ENCODE measurements around the gene TIGD4.
"Not testable (repeated sequence)": the region's sequence is repeated elsewhere in the genome, so short reads cannot be mapped to it uniquely, and the experiment has no call there.

TIGD4 gene

DNA sequence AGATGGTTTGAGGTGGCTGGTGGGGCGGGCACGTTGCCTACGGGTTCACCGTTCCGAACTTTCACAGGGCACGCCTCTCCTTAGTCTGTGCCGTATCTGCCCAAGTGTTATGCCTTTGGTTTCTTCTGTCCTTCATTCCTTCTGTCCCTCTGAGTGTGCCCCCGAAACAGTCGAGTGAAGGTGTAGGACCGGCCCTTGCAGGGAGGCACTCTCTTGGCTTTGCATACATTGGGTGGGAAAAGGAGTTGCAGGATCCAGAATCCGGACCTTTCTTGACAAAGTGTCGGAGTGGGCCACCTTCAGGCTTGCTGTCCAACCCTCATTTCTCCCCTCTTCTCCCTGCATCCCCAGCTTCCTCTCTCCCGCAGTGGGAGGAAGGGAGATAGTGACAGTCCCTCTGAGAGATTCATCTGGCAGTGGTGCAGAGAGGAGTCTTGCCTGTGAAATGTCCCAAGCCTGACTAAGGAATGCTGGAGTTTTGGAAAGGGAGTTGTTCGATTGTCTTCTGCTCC lies 793 bp upstream of the TIGD4 start:
- no peak for DNase-seq (ENCODE audit: low read depth)

GRCh38 chr4:152778656-152779512 lies 646 bp downstream of the TIGD4 start:
- no peak for DNase-seq (ENCODE audit: low read depth)

DNA sequence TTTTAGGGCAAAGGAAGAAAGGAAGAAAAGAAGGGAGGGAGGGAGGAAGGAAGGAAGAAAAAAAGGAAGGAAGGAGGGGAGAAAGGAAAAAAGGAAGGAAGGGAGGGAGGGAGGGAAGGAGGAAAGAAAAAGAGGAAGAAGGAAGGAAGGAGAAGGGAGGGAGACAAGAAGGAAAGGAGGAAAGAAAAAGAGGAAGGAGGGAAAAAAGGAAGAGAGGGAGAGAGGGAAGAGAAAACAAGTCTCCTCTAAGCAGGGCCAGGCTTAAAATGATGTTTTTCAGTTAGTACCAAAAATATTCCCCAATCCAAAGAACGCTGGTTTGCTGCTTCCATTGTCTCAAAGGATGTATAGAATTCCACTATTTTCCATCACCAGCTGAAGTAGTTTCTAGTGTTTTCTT lies 2.0 kb downstream of the TIGD4 start:
- DNase-seq (ENCODE audit: low read depth), result no peak

GRCh38 chr4:152776352-152776751 lies 3.2 kb downstream of the TIGD4 start:
- DNase-seq (ENCODE audit: low read depth), result no peak

DNA sequence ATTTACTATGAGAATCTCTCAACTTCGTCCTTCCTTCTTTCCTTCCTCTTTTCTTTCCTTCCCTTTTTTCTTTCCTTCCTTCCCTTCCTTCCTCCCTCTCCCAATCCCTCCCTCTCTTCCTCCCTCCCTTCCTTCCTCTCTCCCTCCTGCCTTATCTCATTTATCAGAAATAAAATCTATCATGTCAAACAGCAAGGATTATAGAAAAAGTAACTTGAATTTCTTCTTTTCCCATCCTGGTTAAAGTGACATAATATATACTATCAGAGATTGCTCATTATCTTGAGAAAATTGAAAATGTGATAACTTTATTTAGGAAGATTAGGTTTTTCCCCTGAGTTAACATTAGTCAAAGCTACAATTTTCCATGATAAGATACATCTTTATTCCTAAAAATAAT lies 5.6 kb downstream of the TIGD4 start:
- DNase-seq (ENCODE audit: low read depth), result no peak

DNA sequence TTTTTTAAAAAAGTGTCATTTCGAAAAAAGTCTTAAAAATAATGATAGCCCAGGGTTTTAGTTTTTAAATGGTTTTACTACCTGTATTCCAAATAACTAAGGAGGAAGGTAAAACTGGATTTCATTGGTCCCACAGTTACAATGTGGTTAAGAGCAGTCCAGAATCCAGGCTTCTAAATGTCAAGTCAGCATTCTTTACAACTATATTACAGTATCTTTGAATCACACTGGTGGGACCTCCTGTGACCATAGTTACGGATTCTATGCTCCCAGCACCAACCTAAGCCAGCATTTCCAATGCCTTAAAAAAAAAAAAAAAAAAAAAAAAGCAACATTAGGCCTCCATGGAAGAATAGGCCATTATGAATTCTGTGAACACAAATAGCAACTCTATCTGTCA lies 6.2 kb downstream of the TIGD4 start:
- no peak for DNase-seq (ENCODE audit: low read depth)

GRCh38 chr4:152771741-152772533 lies 7.6 kb downstream of the TIGD4 start:
- no peak for DNase-seq (ENCODE audit: low read depth)

DNA sequence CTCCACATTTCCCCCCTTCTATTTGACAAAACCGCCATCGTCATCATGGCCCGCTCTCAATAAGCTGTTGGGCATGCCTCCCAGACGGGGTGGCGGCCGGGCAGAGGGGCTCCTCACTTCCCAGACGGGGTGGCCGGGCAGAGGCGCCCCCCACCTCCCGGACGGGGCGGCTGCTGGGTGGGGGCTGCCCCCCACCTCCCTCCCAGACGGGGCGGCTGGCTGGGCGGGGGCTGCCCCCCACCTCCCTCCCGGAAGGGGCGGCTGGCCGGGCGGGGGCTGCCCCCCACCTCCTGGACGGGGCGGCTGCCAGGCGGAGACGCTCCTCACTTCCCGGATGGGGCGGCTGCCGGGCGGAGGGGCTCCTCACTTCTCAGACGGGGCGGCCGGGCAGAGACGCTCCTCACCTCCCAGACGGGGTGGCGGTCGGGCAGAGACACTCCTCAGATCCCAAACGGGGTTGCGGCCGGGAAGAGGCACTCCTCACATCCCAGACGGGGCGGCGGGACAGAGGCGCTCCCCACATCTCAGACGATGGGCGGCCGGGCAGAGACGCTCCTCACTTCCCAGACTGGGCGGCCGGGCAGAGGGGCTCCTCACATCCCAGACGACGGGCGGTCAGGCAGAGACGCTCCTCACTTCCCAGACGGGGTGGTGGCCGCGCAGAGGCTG lies 14.3 kb downstream of the TIGD4 start:
- DNase-seq (ENCODE audit: low read depth), result not testable (repeated sequence)

DNA sequence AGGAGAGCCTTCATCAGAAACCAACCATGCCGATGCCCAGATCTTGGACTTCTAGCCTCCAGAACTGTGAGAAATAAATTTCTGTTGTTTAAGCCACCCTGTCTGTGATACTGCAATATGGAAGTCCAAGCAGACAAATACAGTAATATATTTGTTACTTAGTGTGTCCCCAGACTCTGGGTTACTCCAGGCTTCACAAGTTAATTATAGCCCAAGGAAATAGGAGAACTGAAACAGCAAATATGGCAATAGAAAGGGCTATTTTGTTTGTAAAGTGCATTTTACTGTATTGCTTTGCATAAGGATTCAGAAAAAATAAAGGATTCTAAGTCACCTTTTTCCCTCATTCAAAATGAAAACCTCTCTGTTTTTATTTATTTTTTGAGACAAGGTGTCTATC lies 15.7 kb downstream of the TIGD4 start:
- DNase-seq (ENCODE audit: low read depth), result no peak

- no peak for DNase-seq (ENCODE audit: low read depth)
These were observed 30.9 kb downstream of the TIGD4 start for GRCh38 chr4:152748619-152749018.

GRCh38 chr4:152747444-152747843 lies 32.1 kb downstream of the TIGD4 start:
- DNase-seq (ENCODE audit: low read depth), result no peak

DNA sequence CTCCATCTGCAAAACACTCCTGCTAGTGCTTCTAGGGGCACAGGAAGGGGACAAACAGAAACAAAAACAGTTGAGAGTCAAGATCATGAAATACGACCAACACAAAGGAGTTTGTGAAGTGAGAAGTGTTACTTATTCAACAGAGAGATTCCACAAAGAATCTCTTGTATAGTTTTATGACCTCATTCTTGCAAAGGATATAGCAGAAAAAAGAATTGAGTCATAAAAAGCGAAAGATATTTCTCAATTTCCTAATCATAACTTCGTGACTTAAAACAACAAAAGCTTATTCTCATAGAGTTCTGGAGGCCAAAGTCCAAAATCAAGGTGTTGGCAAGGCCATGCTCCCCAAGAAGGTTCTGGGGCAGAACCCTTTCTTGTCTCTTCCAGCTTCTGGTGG lies 40.7 kb downstream of the TIGD4 start:
- DNase-seq (ENCODE audit: low read depth), result no peak

DNA sequence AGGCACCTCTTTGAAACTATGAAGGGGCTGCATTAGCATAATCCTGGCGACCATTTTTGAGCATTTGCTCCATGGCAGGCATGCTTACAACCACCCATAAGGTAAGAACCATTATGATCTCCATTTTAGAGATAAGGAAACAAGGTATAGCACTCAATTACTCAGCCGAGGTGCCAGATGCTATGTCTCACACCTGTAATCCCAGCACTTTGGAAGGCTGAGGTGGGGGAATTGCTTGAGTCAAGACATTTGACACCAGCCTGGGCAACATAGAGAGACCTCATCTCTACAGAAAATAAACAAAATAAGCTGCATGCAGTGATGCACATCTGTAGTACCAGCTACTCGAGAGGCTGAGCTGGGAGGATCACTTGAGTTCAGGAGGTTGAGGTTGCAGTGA lies 43.6 kb downstream of the TIGD4 start:
- DNase-seq (ENCODE audit: low read depth), result no peak

DNA sequence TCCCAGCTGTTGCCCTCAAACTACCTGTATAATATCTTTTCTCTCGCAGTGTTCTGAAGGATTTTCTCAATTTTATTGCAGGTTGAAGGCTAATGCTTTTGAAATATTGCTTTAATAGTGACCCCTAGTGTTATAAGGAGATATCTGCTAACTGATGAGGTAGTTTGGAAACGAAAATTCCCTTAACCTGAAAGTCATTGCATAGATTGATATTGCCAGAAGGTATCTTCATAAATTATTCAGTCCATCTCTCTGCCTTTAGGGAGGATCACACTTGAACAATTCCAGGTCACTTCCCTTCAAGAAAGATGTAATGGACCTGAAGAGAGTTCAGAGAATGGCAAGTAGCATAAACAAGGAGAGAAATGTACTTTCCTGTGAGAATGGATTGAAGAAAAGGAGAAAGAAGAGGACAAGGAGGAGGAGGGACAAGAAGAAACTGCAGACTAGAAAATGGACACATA lies 44.1 kb downstream of the TIGD4 start:
- peak; percentile 4 for DNase-seq (ENCODE audit: low read depth)

- DNase-seq (ENCODE audit: low read depth), result no peak
These were observed 44.9 kb downstream of the TIGD4 start for GRCh38 chr4:152734699-152735050.

- no peak for DNase-seq (ENCODE audit: low read depth)
These were observed 45.4 kb downstream of the TIGD4 start for GRCh38 chr4:152734015-152734698.

DNA sequence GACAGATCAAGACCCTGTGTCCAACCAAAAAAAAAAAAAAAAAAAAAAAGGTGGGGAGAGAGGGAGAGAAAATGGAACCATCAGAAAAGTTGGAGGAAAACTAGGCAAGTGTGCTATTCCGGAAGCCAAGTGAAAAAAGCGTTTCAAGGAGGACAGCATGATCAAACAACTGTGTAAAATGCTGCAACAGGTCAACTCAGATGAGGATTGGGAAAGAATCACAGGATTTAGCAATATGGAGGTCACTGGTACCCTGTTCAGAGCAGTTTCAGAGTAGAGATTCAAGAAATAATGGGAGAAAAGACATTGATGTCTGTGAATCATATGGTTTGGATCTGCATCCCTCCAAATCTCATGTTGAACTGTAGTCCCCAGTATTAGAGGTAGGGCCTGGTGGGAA lies 47.5 kb downstream of the TIGD4 start:
- no peak for DNase-seq (ENCODE audit: low read depth)

- DNase-seq (ENCODE audit: low read depth), result no peak
These were observed 50.1 kb downstream of the TIGD4 start for GRCh38 chr4:152729466-152729865.

DNA sequence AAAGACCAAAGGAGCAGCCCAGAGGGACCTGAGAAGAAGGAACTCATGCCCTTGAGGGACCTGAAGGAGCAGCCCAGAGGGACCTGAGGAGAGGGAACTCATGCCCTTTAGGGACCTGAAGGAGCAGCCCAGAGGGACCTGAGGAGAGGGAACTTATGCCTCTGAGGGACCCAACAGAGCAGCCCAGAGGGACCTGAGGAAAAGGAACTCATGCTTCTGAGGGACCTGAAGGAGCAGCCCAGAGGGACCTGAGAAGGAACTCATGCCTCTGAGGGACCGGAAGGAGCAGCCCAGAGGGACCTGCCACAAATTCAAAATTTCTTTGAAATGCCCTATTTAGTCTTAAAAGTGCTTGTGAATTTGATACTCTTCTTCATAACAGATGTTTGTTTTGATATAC lies 51.2 kb downstream of the TIGD4 start:
- no peak for DNase-seq (ENCODE audit: low read depth)

- no peak for DNase-seq (ENCODE audit: low read depth)
These were observed 51.7 kb downstream of the TIGD4 start for GRCh38 chr4:152727784-152728183.

GRCh38 chr4:152724494-152724893 lies 55.0 kb downstream of the TIGD4 start:
- DNase-seq (ENCODE audit: low read depth), result no peak

- no peak for DNase-seq (ENCODE audit: low read depth)
These were observed 56.3 kb downstream of the TIGD4 start for GRCh38 chr4:152723236-152723635.
